Ovary (tissue), 9 donors: Measurements from ENCODE around the gene FADS1. TPM values are rescaled to one million over a fixed set of nuclear protein-coding genes. Genes with fewer than 3 reads are reported as not detected.

ENCODE experiments used
- DNase-seq, 5 donors: peaks; one replicate each; pipeline ENCODE4 v3.0.0-alpha.2; 2019 to 2020
- H3K27ac ChIP-seq, 2 donors: fragments of 200-600 bp; one replicate each; pipeline versions ENCODE4 v1.5.1 to v1.8.0; 2019 to 2022
- H3K27me3 ChIP-seq: fragments of 200-600 bp; one replicate; pipeline ENCODE4 v1.8.0; 2022
- H3K36me3 ChIP-seq: fragments of 200-600 bp; sonication (generic); one replicate; pipeline ENCODE4 v1.5.1; 2019
- H3K4me1 ChIP-seq: one replicate; pipeline ENCODE4 v1.8.1; 2013; ENCODE audit warnings: mild to moderate bottlenecking, moderate library complexity; ENCODE audit not compliant: insufficient read depth
- H3K4me3 ChIP-seq: fragments of 200-600 bp; sonication (generic); one replicate; pipeline ENCODE4 v1.5.1; 2017
- H3K9me3 ChIP-seq, 2 donors: fragments of 200-600 bp in 1 of 2; sonication (generic) in 1 of 2; one replicate each; pipeline versions ENCODE4 v1.5.1 to v1.8.1; 2013 to 2019; ENCODE audit warnings: mild to moderate bottlenecking in 1 of 2, moderate library complexity in 1 of 2
- CTCF ChIP-seq, 3 donors: fragments of 450-650 bp in 2 of 3; fragments of 200-600 bp in 1 of 3; IDR thresholded peaks; one replicate each; pipeline versions ENCODE4 v1.5.1 to v1.8.0; 2016 to 2022; ENCODE audit warnings: antibody characterized with exemption in 3 of 3, mild to moderate bottlenecking in 1 of 3
- EP300 ChIP-seq: sonication (generic); formaldehyde crosslinking; IDR thresholded peaks from one replicate; pipeline ENCODE4 v1.6.1; 2017; ENCODE audit warnings: antibody characterized with exemption
- POLR2A ChIP-seq: fragments of 450-650 bp; IDR thresholded peaks from one replicate; pipeline ENCODE4 v1.6.1; 2017; ENCODE audit warnings: antibody characterized with exemption, mild to moderate bottlenecking, moderate library complexity
- WGBS, 3 donors: extraction: QIAGEN DNeasy Blood & Tissue Kit in 1 of 3; methylation state at CpG; one replicate each; pipeline versions ENCODE4 v1.1.5 to v1.1.7; 2013 to 2017; 5-methylcytosine and 5-hydroxymethylcytosine counted together
- intact Hi-C, 4 donors: fragments of 100-400 bp; cut with DNase I; formaldehyde crosslinking; loops; one replicate each; pipeline versions ENCODE4 v1.11.0 to v1.15.1; 2022 to 2023
- polyA plus RNA-seq, 2 donors: library from polyadenylated mRNA; stranded (reverse); fragments of 200-250 nt in 1 of 2; fragments of 350-450 nt in 1 of 2; fragmentation: Illumina TruSeq in 1 of 2; extraction: RNeasy Lipid Tissue Mini Kit (QIAGEN cat#74804) in 1 of 2; gene quantifications; one replicate each; pipeline ENCODE4 v1.2.3, GENCODE V29; 2013 to 2014
- total RNA-seq, 7 donors: library from RNA; depleted of rRNA in 2 of 7; stranded (reverse); fragments of >200 nt in 2 of 7; fragmentation: NEBNext Ultra II Directional in 3 of 7; extraction: Animal tissue kit (Norgen Biotek cat#: 25700) in 3 of 7; gene quantifications; one replicate each; pipeline versions ENCODE4 v1.1.0 to v1.2.4, GENCODE V29; 2016 to 2023
- donor health status: DM: no; HTN: no; CAD: no; lungs with moderate emphysema.
- donor health status: DM: no; HTN: no; CAD: no.
- donor health status: Bipolar disorder and iron deficiency.
- donor health status: DM: yes; HTN: yes; CAD: no.
- donor health status: DM: no; HTN: no; CAD: no.
- donor health status: DM: yes; HTN: yes; CAD: no.

The FADS1 gene
- total and polyA plus RNA-seq, 9 donors, result 16.2 to 242 (median 45.3) TPM

DNA sequence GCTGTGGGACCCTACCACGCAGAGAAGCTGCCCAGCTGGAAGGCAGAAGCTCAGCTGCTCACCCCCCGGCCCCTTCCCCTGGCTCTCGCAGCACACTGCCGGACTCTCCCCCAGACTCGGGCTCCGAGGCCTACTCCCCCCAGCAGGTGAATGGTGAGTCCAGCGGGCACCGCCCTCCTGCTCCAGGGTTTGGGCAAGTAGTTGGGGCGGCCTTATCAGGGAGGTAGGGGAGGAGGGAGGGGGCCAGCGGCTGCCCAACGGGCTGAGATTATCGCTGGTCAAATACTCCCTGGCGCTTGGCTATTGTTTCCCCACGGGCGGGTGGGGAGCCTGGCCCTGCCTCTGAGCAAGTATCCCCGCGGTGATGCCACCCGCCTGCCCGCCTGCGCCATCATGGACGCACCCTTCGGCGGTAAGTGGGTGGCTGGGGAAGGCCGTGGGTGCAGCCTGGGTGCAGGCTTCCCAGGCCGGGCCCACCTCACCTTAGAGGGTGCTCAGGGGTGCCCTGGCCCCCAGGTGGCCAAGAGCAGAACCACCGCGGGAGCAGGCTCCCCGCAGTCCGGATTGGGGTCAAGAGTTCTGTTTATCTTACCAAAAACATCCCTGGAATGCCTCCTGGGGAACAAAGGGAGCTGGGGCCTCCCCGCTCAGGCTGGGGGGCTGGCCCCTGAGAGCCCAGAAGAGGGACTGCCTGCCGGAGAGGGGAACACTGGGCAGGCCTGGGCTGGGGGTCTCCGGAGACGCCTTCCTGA lies 47.5 kb downstream of the FADS1 start:
- TF ChIP-seq CTCF (IDR thresholded peaks at IDR 0.05), result peak in 1 of 3 donors; percentile 30
- no peak for TF ChIP-seq POLR2A
- Histone ChIP-seq H3K27me3 (no peaks in the 10 kb centered on the region), H3K27ac (peak overlapping the region; percentile 52 to 64), H3K36me3 (no peaks in the 10 kb centered on the region), H3K9me3 (no peaks in the 10 kb centered on the region), H3K4me1 (peaks cover 3% of the 10 kb centered on the region), H3K4me3 (no peak overlapping the region)
- intact Hi-C loops, result no loop called here
- DNase-seq, result peak in 3 of 5 donors; percentile 35 to 76 (median 50)
- 42 to 48% (median 45%) methylated on average over 23 to 33 of the region's 33 CpGs for WGBS, 3 donors

DNA sequence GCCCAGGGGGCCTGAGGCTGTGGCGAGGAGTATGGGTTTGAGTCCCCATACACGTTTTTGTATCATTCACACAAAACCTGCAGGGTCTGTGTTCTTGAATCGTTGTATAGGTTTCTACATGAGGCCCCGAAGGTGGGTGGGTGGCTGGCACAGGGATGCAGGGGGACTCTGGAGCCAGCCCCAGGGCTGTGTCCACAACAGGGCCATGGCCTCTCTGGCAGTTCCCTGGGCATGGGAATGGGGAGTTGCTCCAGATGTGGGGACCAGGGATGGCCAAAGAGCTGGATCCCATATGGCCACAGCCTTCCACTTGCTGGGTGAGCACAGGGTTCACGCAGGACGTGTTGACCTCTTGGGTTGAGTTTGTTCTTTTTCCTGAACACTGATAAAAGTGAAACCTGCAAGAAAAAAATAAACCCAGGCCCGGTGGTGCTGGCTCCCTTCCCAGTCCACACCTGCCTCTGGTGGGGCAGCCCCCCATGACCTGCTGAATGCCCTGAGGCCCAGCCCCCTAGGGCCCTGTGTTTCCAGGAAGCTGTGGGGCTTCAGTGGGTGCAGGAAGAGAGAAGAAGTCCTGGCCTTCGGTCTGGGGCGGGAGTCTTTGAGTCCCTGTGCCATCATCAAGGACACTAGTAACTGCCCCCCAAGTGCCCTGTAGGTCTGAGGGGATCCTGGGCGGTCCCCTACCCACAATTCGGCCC lies 48.3 kb downstream of the FADS1 start:
- TF ChIP-seq POLR2A, result no peak
- TF ChIP-seq EP300, result no peak
- no peak for TF ChIP-seq CTCF (IDR thresholded peaks at IDR 0.05)

DNA sequence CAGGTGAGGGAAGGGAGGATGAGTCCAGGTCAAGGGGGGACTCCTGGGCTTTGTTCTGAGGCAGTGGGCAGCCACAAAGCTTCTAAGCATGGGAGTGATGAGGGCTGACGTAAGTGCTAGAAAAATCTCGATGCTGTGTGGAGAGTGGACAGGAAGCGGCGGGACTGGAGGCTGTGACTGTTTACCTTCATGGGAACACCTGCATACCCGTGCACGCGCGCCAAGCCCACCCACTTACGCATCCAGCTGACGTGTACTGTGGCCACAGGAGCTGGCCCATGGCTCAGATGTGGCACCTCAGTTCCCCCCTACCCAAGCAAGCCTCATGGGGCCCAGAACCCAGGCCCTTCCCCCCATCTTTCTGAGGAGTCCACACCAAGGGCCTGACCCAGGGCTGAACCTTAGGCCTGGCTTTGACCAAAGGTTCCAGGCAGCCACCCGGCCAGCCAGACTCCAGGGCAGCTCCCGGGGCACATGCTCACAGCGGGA lies 50.4 kb downstream of the FADS1 start:
- H3K27me3 ChIP-seq, result no peaks in the 10 kb centered on the region
- DNase-seq, result no peak
- intact Hi-C loops, result no loop called here
- no peak overlapping the region for H3K4me3 ChIP-seq
- peaks cover 3% of the 10 kb centered on the region for H3K4me1 ChIP-seq
- no peaks in the 10 kb centered on the region for H3K9me3 ChIP-seq
- H3K27ac ChIP-seq, result peak overlapping the region; percentile 26 to 59
- H3K36me3 ChIP-seq, result no peaks in the 10 kb centered on the region
- 68 to 81% (median 72%) methylated on average over 13 of the region's 13 CpGs for WGBS, 3 donors
- TF ChIP-seq POLR2A (no peak), EP300 (no peak), CTCF (IDR thresholded peaks at IDR 0.05) (no peak)

More for the DNA sequence above, 48.3 kb downstream of the FADS1 start:
- 76 to 80% (median 78%) methylated on average over 11 of the region's 11 CpGs for WGBS, 3 donors
- Histone ChIP-seq H3K4me3 (no peak overlapping the region), H3K27ac (peak overlapping the region in 1 of 2 donors; percentile 52), H3K9me3 (no peaks in the 10 kb centered on the region), H3K36me3 (no peaks in the 10 kb centered on the region), H3K27me3 (no peaks in the 10 kb centered on the region), H3K4me1 (peaks cover 3% of the 10 kb centered on the region)
- intact Hi-C loops, result no loop called here
- DNase-seq, result no peak

- no peaks in the 10 kb centered on the region for H3K36me3 ChIP-seq
- WGBS, 3 donors, result 69 to 74% (median 71%) methylated on average over 23 to 26 of the region's 26 CpGs
- H3K9me3 ChIP-seq, result no peaks in the 10 kb centered on the region
- no peak overlapping the region for H3K4me3 ChIP-seq
- peaks cover 3% of the 10 kb centered on the region for H3K4me1 ChIP-seq
- TF ChIP-seq CTCF (IDR thresholded peaks at IDR 0.05) (no peak), EP300 (no peak), POLR2A (no peak)
- no peak for DNase-seq
- peak overlapping the region; percentile 26 to 59 for H3K27ac ChIP-seq
- no peaks in the 10 kb centered on the region for H3K27me3 ChIP-seq
- intact Hi-C loops, result no loop called here
Measured at GRCh38 chr11:61765550-61766253, 51.1 kb downstream of the FADS1 start.
